ENCODE measurements around the gene FAM241A.
"Not testable (repeated sequence)": the region's sequence is repeated elsewhere in the genome, so short reads cannot be mapped to it uniquely, and the experiment has no call there.

The FAM241A gene

GRCh38 chr4:112140536-112140935, 4.7 kb upstream of the FAM241A start:
- no peak for DNase-seq

- DNase-seq = no peak
Observed at GRCh38 chr4:112141366-112142138, 3.7 kb upstream of the FAM241A start.

- no peak for DNase-seq
Observed at GRCh38 chr4:112142182-112142581, 3.1 kb upstream of the FAM241A start.

- DNase-seq = no peak
Observed at GRCh38 chr4:112143781-112144180, 1.5 kb upstream of the FAM241A start.

GRCh38 chr4:112144546-112145325, 518 bp upstream of the FAM241A start:
- DNase-seq = no peak

GRCh38 chr4:112145790-112146501, 692 bp downstream of the FAM241A start:
- DNase-seq = peak in 1 of 2 experiments; percentile 28

- no peak for DNase-seq
Observed at GRCh38 chr4:112146502-112146813, 1.2 kb downstream of the FAM241A start.

GRCh38 chr4:112147697-112148096, 2.4 kb downstream of the FAM241A start:
- no peak for DNase-seq

GRCh38 chr4:112150920-112151319, 5.7 kb downstream of the FAM241A start:
- DNase-seq = no peak

GRCh38 chr4:112152521-112152920, 7.3 kb downstream of the FAM241A start:
- DNase-seq = no peak

- DNase-seq = no peak
Observed at GRCh38 chr4:112153211-112153791, 8.0 kb downstream of the FAM241A start.

GRCh38 chr4:112156112-112156511, 10.9 kb downstream of the FAM241A start:
- DNase-seq = no peak

GRCh38 chr4:112156553-112156952, 11.3 kb downstream of the FAM241A start:
- DNase-seq = no peak

- not testable (repeated sequence) for DNase-seq
Observed at GRCh38 chr4:112163706-112164105, 18.5 kb downstream of the FAM241A start.

- DNase-seq = no peak
Observed at GRCh38 chr4:112167794-112168193, 22.5 kb downstream of the FAM241A start.

- DNase-seq = no peak
Observed at GRCh38 chr4:112168719-112169500, 23.7 kb downstream of the FAM241A start.

GRCh38 chr4:112170451-112170993, 25.3 kb downstream of the FAM241A start:
- DNase-seq = peak; percentile 40 to 60

- DNase-seq = not testable (repeated sequence)
Observed at GRCh38 chr4:112171051-112171763, 26.0 kb downstream of the FAM241A start.

- no peak for DNase-seq
Observed at GRCh38 chr4:112172180-112172579, 26.9 kb downstream of the FAM241A start.

GRCh38 chr4:112173593-112174558, 28.6 kb downstream of the FAM241A start:
- DNase-seq = no peak
